ENCODE results near the gene PRDM15.
"Not testable (repeated sequence)": the region's sequence is repeated elsewhere in the genome, so short reads cannot be mapped to it uniquely, and the experiment has no call there.

Gene PRDM15

GRCh38 chr21:41801321-41802197, 77.6 kb downstream of the PRDM15 start:
- DNase-seq = no peak

GRCh38 chr21:41800425-41801320, 78.5 kb downstream of the PRDM15 start:
- no peak for DNase-seq

GRCh38 chr21:41799763-41800162, 79.4 kb downstream of the PRDM15 start:
- no peak for DNase-seq

DNA sequence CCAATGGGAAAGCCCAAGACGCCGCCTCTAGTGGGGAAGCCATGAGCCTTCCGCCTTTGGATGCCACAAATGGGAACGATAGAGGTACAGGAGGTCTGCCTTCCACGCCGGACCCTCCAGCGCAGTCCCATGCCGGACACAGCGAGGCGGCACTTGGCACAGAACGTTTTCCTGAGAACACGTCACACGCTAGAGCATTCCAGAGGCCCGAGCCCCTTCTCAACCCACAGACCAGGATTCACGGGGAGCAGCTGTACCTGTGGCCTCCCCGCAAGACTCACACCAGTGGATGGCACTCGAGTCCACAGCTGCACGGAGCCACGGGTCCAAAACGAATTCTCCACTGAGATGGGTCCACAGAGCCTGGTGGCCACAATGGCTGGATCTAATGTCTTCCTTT, 80.8 kb downstream of the PRDM15 start:
- no peak for DNase-seq

DNA sequence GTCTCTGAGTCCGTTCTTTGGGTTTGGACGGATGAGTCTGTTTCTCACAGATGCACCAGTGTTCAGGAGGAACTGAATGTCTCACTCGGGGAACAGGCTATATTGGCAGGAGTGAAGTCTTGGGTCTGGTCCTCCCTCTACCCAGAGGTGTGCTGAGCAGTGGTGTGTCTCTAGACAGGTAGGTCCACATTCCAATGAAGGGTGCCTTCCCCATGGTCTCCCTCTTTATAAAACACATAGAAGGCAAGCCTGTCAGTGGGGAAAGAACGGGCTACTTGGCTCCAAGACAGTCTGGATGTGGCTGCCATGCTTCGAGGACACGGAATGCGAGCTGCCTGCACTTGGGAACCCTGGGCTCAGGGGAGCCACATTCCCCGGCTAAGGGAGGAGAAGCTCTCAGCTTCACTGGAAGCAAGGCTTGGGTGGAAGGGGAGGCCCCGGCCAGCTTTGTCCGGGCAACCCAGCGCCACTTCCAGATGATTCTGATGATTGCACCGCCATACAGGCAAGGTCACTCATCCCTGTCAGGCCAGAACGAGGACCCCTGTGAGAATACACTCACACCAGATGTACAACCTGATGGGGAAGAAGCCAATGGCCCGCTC, 82.6 kb downstream of the PRDM15 start:
- DNase-seq = no peak

GRCh38 chr21:41795726-41796125, 83.4 kb downstream of the PRDM15 start:
- no peak for DNase-seq

DNA sequence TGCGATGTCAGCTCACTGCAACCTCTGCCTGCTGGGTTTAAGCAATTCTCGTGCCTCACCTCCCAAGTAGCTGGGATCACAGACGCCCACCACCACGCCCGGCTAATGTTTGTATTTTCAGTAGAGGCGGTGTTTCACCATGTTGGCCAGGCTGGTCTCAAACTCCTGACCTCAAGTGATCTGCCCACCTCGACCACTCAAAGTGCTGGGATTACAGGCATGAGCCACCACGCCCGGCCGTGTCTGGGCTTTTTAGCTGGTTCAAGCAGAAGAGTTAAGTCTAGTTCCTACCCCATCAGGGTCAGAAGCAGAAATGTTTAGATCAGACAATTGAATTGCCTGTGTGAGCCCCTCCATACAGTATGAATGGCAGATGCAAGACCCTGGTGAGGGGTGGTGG, 84.5 kb downstream of the PRDM15 start:
- DNase-seq = no peak

DNA sequence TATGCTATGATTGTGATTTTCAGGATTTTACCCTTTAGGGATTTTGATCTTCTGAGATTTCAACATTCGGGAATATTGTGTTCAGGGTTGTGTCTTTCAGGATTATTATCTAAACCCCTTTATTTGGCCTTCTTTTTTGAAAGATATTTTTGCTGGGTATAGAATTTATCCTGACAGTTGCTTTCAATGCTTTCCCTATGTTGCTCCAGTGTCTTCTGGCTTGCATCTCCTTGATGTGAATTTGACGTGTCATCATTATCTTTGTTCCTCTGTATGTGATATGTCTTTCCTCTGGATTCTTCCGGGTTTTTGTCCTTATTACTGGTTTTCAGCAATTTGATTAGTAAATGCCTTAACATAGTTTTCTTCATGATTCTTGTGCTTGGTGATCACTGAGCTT, 86.4 kb downstream of the PRDM15 start:
- no peak for DNase-seq

- DNase-seq = no peak
These were observed 92.6 kb downstream of the PRDM15 start for GRCh38 chr21:41786509-41786987.

DNA sequence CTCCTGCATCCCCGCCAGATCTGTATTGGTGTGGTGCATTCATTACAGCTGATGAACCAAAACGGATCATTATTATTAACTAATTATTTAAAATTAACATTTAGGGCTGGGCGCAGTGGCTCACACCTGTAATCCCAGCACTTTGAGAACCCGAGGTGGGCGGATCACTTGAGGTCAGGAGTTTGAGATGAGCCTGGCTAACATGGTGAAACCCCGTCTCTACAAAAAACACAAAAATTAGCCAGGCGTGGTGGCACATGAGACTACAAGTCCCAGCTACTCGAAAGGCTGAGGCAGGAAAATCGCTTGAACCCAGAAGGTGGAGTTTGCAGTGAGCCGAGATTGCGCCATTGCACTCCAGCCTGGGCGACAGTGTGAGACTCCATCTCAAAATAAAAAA, 93.9 kb downstream of the PRDM15 start:
- not testable (repeated sequence) for DNase-seq

DNA sequence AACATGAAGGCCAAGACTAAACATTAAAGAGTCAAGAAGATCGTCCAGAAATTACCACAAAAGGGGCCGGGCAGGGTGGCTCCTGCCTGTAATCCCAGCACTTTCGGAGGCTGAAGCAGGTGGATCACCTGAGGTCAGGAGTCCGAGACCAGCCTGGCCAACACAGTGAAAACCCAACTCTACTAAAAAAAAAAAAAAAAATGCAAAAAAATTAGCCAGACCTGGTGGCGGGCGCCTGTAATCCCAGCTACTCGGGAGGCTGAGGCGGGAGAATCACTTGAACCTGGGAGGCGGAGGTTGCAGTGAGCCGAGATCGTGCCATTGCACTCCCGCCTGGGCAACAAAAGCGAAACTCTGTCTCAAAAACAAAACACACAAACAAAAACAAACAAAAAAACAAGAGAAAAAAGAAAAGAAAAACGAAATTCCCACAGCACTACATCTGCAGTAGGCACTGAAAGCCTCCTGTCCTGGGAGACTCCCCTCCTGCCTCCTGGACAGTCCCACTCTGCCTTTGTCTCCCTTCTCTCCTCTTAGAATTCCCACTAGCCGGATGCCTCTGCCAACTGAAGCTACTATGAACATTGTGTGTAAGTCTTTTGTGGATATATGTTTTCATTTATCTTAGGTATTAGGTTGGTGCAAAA, 94.6 kb downstream of the PRDM15 start:
- no peak for DNase-seq

DNA sequence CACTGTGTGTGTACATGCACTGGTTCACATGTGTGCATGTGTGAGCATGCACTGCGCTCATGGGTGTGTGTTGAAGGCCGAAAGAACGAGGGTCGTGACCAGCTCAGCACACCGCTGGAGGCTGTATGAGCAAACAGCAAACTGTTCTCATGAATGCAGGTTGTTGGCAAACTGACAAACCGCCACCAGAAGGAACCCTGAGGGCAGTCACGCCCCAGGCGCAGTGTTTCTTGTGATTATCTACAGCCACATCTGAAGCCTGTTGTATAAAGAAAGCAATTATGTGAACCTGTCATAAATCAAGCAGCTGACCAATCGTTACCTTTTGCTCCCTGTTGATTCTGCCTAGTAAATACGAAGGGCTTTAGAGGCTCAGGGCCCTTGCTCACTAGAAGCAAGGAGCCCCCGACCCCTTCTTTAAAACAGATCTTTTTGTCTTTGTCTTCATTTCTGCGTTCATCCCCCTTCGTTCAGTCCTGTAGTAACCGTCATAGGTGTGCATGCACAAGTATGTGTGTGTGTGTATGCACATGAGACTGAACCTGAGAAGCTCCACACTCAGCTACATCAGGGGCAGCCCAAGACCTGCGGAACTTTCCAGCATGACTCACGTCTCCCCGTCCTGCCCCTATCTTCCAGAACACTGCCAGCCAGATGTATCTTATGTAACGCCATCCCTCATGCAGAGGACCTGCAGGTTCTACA, 95.5 kb downstream of the PRDM15 start:
- no peak for DNase-seq

- no peak for DNase-seq
These were observed 98.1 kb downstream of the PRDM15 start for GRCh38 chr21:41781050-41781410.

DNA sequence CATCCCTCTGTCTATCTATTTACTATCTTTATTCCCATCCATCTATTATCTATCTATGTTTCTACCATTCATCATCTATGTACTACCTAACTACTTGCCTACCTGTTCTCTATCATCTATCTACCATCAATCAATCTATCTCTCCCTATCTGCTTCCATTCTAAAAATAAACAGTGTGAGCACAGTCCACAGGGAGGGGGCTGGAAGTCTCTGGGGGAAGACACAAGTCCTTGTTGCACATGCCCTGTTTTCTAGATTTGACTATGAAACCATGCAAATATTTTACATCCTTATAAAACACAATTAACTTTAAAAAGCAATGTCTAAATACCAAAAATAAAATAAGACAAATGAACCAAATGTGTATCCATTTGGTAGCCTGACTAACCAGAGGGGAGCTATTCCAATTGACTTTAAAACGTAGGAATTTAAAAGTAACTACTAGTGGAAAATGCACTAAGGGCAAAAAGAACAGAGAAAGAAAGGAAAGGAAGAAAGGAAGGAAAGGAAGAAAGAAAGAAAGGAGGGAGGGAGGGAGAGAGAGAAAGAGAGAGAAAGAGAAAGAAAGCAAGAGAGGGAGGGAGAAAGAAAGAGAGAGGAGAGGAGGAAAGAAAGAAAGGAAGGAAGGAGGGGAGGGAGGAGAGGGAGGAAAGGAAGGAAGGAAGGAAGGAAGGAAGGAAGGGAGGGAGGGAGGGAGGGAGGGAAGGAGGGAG, 98.7 kb downstream of the PRDM15 start:
- DNase-seq = no peak

DNA sequence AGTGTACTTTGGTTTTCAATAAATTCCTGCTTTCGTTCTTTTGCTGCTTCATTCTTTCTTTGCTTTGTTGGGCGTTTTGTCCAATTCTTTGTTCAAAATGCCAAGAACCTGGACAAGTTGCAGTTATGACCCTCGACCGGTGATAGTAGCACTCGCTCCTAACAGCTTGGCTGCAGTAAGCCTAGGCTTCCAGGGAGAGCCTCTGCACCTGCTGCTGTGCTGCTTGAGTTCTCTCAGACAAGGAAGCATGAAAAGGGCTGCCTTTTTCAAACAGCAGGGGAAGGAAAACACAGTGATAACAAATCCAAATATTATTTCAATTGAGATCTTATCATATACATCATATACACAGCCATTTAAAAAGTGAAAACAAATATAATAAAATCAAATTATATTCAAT, 99.5 kb downstream of the PRDM15 start:
- no peak for DNase-seq

- DNase-seq = no peak
These were observed 100.1 kb downstream of the PRDM15 start for GRCh38 chr21:41778930-41779600.

- peak; percentile 49 for DNase-seq
These were observed 101.0 kb downstream of the PRDM15 start for GRCh38 chr21:41777951-41778815.

DNA sequence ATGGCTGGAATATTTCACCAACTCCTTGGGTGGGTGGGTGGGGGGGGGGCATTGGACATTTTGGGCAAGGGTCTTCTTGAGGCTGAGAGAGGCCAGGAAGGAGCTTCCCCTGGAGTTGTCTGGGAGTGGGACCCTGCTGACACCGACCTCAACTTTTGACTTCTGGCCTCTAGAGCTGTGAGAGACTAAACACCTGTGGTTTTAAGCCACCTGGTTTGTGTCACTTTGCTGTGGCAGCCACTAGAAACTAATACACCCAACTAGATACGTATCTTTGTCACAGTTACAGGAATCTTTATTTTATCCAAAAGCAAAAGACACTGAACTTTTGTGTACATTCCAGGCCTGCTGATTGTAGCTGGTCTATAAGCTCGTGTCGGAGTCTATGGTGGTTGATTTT, 102.4 kb downstream of the PRDM15 start:
- DNase-seq = no peak

DNA sequence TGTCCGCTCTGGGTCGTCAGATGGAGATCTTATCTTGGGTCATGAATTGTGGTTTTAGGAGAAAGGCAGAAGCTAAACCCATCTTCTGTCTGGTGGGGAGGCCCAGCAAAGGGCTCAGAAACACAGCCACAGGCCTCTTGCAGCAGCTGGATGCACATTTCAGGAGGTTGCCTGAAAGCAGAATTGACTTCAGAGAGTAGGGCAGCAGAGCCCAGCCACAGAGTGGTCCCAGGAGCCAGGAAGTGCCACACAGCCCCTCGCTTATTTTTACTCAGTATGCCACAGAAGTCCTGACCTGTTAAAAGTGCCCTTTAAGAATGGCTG, 104.0 kb downstream of the PRDM15 start:
- DNase-seq = no peak

Data from 8988T (cell line).